Mesendoderm (in vitro differentiated cells): ENCODE measurements around the gene PLA2G4E.

Experiments used
- DNase-seq: peaks from one replicate; pipeline ENCODE4 v3.0.0; 2013
- H2AK5ac ChIP-seq: 2 replicates; pipeline ENCODE4 v1.6.1; 2013; ENCODE audit warnings: low read length, inconsistent platforms
- H2BK120ac ChIP-seq: 2 replicates; pipeline ENCODE4 v1.6.1; 2013; ENCODE audit warnings: low read depth, mild to moderate bottlenecking, low read length, moderate library complexity, mixed read lengths
- H2BK15ac ChIP-seq: replicated peaks from 2 replicates; pipeline ENCODE4 v1.6.1; 2013; ENCODE audit warnings: low read depth, mild to moderate bottlenecking, moderate library complexity
- H2BK5ac ChIP-seq: 2 replicates; pipeline ENCODE4 v1.6.1; 2013; ENCODE audit warnings: low read length, inconsistent platforms
- H3K18ac ChIP-seq: 2 replicates; pipeline ENCODE4 v1.6.1; 2013; ENCODE audit warnings: mild to moderate bottlenecking, low read length, mixed read lengths
- H3K23ac ChIP-seq: one replicate; pipeline ENCODE4 v1.6.1; 2013; ENCODE audit warnings: low read length
- H3K27ac ChIP-seq: 2 replicates; pipeline ENCODE4 v1.5.1; 2013; ENCODE audit warnings: low read depth, mild to moderate bottlenecking, inconsistent platforms, low read length, moderate library complexity
- H3K27me3 ChIP-seq: 2 replicates; pipeline ENCODE4 v1.6.1; 2013; ENCODE audit warnings: low read length, control low read depth, mild to moderate bottlenecking, inconsistent platforms; ENCODE audit not compliant: insufficient read depth, poor library complexity
- H3K36me3 ChIP-seq: 2 replicates; pipeline ENCODE4 v1.6.1; 2013; ENCODE audit warnings: low read length, inconsistent platforms; ENCODE audit not compliant: control insufficient read depth, insufficient read depth
- H3K4ac ChIP-seq: one replicate; pipeline ENCODE4 v1.6.1; 2013; ENCODE audit warnings: low read depth, mild to moderate bottlenecking, low read length, moderate library complexity
- H3K4me1 ChIP-seq: 2 replicates; pipeline ENCODE4 v1.6.1; 2013; ENCODE audit warnings: low read depth, low read length, inconsistent platforms; ENCODE audit not compliant: control insufficient read depth
- H3K4me2 ChIP-seq: 2 replicates; pipeline ENCODE4 v1.6.1; 2013; ENCODE audit warnings: low read length
- H3K4me3 ChIP-seq: 2 replicates; pipeline ENCODE4 v1.5.1; 2013; ENCODE audit warnings: mild to moderate bottlenecking, low read length
- H3K56ac ChIP-seq: one replicate; pipeline ENCODE4 v1.6.1; 2013; ENCODE audit warnings: low read length
- H3K79me1 ChIP-seq: 2 replicates; pipeline ENCODE4 v1.6.1; 2013; ENCODE audit warnings: low read length, inconsistent platforms
- H3K79me2 ChIP-seq: 2 replicates; pipeline ENCODE4 v1.6.1; 2013; ENCODE audit warnings: mild to moderate bottlenecking, low read length; ENCODE audit not compliant: control insufficient read depth, insufficient read depth
- H3K9ac ChIP-seq: 2 replicates; pipeline ENCODE4 v1.6.1; 2013; ENCODE audit warnings: low read length, inconsistent platforms
- H4K5ac ChIP-seq: one replicate; pipeline ENCODE4 v1.6.1; 2013; ENCODE audit warnings: low read length
- H4K8ac ChIP-seq: one replicate; pipeline ENCODE4 v1.6.1; 2013; ENCODE audit warnings: low read depth, mild to moderate bottlenecking, control low read depth, low read length, moderate library complexity
- WGBS: extraction: QIAGEN DNeasy Blood & Tissue Kit; methylation state at CpG from one replicate; pipeline ENCODE4 v1.1.7; 2013; ENCODE audit warnings: low lambda C conversion rate, missing lambda C conversion rate; ENCODE audit not compliant: insufficient coverage; ENCODE audit errors: extremely low coverage; 5-methylcytosine and 5-hydroxymethylcytosine counted together

The PLA2G4E gene

DNA sequence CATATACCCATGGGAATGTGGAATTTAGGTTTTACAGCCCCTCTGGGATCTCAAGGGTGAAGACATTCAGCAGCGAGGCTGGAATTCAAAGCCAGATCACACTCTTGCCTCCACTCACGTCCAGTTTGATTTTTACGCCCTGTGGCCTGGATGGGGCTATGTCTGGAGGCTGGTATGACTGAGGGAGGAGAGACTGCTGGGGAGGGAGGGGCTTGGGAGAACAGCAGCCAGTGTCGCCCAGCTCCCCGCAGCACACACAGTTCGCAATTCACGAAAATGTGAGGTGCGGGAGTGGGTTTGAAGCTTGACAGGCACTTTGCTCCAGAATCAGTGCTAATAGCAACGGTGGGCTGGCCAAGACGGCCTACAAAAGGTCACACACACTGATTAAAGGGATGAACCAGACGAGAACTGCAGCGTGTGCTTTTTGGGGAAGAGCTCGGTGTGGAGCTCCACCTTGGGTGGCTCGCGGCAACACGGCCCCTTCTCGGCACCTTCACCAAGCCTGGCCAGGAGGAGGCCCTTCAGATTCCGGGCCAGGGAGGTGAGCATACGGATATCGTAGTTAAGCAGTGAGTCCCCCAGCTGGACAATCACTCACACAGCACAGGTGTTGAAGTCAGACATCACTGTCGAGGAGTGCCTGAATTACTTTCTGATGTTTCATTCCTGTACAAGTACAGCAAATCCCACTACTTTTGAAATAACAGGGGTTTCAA is 64.9 kb downstream of the PLA2G4E start:
- whole genome bisulfite sequencing: no CpG with 5 or more reads among the region's 21 CpGs
- Histone ChIP-seq H2BK15ac (no peak overlapping the region), H3K56ac (peak overlapping the region; percentile 1)

GRCh38 chr15:41955100-41955499 is 65.7 kb downstream of the PLA2G4E start:
- no peak overlapping the region for H2AK5ac ChIP-seq
- H3K27me3 ChIP-seq: no peaks in the 10 kb centered on the region
- H3K9ac ChIP-seq: no peak overlapping the region
- H2BK5ac ChIP-seq: no peak overlapping the region
- H3K4ac ChIP-seq: no peak overlapping the region
- H4K8ac ChIP-seq: no peak overlapping the region
- H3K27ac ChIP-seq: no peak overlapping the region
- no peak overlapping the region for H3K56ac ChIP-seq
- DNase-seq: no peak
- WGBS: no CpG with 5 or more reads among the region's 7 CpGs
- no peak overlapping the region for H3K18ac ChIP-seq
- no peak overlapping the region for H3K4me2 ChIP-seq
- no peak overlapping the region for H3K23ac ChIP-seq
- peaks cover 17% of the 10 kb centered on the region for H3K79me1 ChIP-seq
- no peak overlapping the region for H2BK15ac ChIP-seq
- peaks cover 3% of the 10 kb centered on the region for H3K4me1 ChIP-seq
- no peak overlapping the region for H3K4me3 ChIP-seq
- peaks cover 7% of the 10 kb centered on the region for H3K36me3 ChIP-seq
- peaks cover 13% of the 10 kb centered on the region for H3K79me2 ChIP-seq
- no peak overlapping the region for H2BK120ac ChIP-seq
- no peak overlapping the region for H4K5ac ChIP-seq

More for the DNA sequence above, 64.9 kb downstream of the PLA2G4E start:
- Histone ChIP-seq H3K79me1 (peaks cover 18% of the 10 kb centered on the region), H4K8ac (no peak overlapping the region), H3K9ac (no peak overlapping the region), H2BK120ac (no peak overlapping the region), H3K23ac (no peak overlapping the region), H2BK5ac (no peak overlapping the region), H3K18ac (no peak overlapping the region), H3K4me3 (no peak overlapping the region), H3K27ac (no peak overlapping the region), H3K79me2 (peaks cover 14% of the 10 kb centered on the region), H3K4me1 (peaks cover 2% of the 10 kb centered on the region), H3K4ac (no peak overlapping the region), H3K4me2 (no peak overlapping the region), H2AK5ac (no peak overlapping the region), H3K27me3 (no peaks in the 10 kb centered on the region), H4K5ac (no peak overlapping the region), H3K36me3 (peaks cover 7% of the 10 kb centered on the region)
- peak; percentile 82 for DNase-seq

GRCh38 chr15:41954036-41954435 is 66.8 kb downstream of the PLA2G4E start:
- no CpG with 5 or more reads among the region's 6 CpGs for WGBS
- peaks cover 4% of the 10 kb centered on the region for H3K4me1 ChIP-seq

GRCh38 chr15:41952013-41952563 is 68.8 kb downstream of the PLA2G4E start:
- H2BK15ac ChIP-seq: no peak overlapping the region
- H2BK120ac ChIP-seq: no peak overlapping the region
- H2BK5ac ChIP-seq: no peak overlapping the region
- H3K4me1 ChIP-seq: peaks cover 2% of the 10 kb centered on the region
- no peak overlapping the region for H2AK5ac ChIP-seq
- no peak overlapping the region for H3K4me3 ChIP-seq
- no peak overlapping the region for H3K23ac ChIP-seq
- H4K8ac ChIP-seq: no peak overlapping the region
- H3K4ac ChIP-seq: no peak overlapping the region
- no peak overlapping the region for H3K56ac ChIP-seq
- H3K36me3 ChIP-seq: peaks cover 7% of the 10 kb centered on the region
- H4K5ac ChIP-seq: no peak overlapping the region
- peaks cover 6% of the 10 kb centered on the region for H3K79me2 ChIP-seq
- H3K79me1 ChIP-seq: peaks cover 11% of the 10 kb centered on the region
- no peak for DNase-seq
- no peak overlapping the region for H3K27ac ChIP-seq
- no peak overlapping the region for H3K9ac ChIP-seq
- no peak overlapping the region for H3K4me2 ChIP-seq
- no CpG with 5 or more reads among the region's 12 CpGs for WGBS
- no peaks in the 10 kb centered on the region for H3K27me3 ChIP-seq
- H3K18ac ChIP-seq: no peak overlapping the region

More at GRCh38 chr15:41954036-41954435, 66.8 kb downstream of the PLA2G4E start:
- H3K4ac ChIP-seq: no peak overlapping the region
- H3K79me1 ChIP-seq: peaks cover 17% of the 10 kb centered on the region
- H3K79me2 ChIP-seq: peaks cover 13% of the 10 kb centered on the region
- DNase-seq: no peak
- H3K27ac ChIP-seq: no peak overlapping the region
- H2BK120ac ChIP-seq: no peak overlapping the region
- H3K36me3 ChIP-seq: peaks cover 7% of the 10 kb centered on the region
- H2AK5ac ChIP-seq: no peak overlapping the region
- no peak overlapping the region for H3K56ac ChIP-seq
- H3K9ac ChIP-seq: no peak overlapping the region
- H3K23ac ChIP-seq: no peak overlapping the region
- no peak overlapping the region for H2BK15ac ChIP-seq
- H3K4me3 ChIP-seq: no peak overlapping the region
- H3K18ac ChIP-seq: no peak overlapping the region
- H3K27me3 ChIP-seq: no peaks in the 10 kb centered on the region
- no peak overlapping the region for H3K4me2 ChIP-seq
- no peak overlapping the region for H2BK5ac ChIP-seq
- no peak overlapping the region for H4K5ac ChIP-seq
- no peak overlapping the region for H4K8ac ChIP-seq

GRCh38 chr15:41951571-41951970 is 69.3 kb downstream of the PLA2G4E start:
- no peak overlapping the region for H3K27ac ChIP-seq
- no peaks in the 10 kb centered on the region for H3K27me3 ChIP-seq
- no peak overlapping the region for H4K5ac ChIP-seq
- H3K23ac ChIP-seq: no peak overlapping the region
- H3K4me1 ChIP-seq: peaks cover 2% of the 10 kb centered on the region
- H3K36me3 ChIP-seq: peaks cover 7% of the 10 kb centered on the region
- H3K79me1 ChIP-seq: peaks cover 13% of the 10 kb centered on the region
- H2AK5ac ChIP-seq: no peak overlapping the region
- no peak overlapping the region for H3K56ac ChIP-seq
- DNase-seq: no peak
- H3K4me2 ChIP-seq: no peak overlapping the region
- H3K4me3 ChIP-seq: no peak overlapping the region
- no peak overlapping the region for H2BK15ac ChIP-seq
- H2BK5ac ChIP-seq: no peak overlapping the region
- H3K9ac ChIP-seq: no peak overlapping the region
- no CpG with 5 or more reads among the region's 2 CpGs for WGBS
- no peak overlapping the region for H2BK120ac ChIP-seq
- no peak overlapping the region for H3K18ac ChIP-seq
- no peak overlapping the region for H4K8ac ChIP-seq
- peaks cover 7% of the 10 kb centered on the region for H3K79me2 ChIP-seq
- no peak overlapping the region for H3K4ac ChIP-seq
